GM19324 (cell line): ENCODE results near the gene SMIM30.
"Not testable (repeated sequence)": the region's sequence is repeated elsewhere in the genome, so short reads cannot be mapped to it uniquely, and the experiment has no call there.

Source experiments
- ATAC-seq: cut with Tn5 transposase; IDR thresholded peaks from one replicate; pipeline ENCODE4 v1.9.1; 2021; ENCODE audit warnings: mild to moderate bottlenecking, moderate library complexity; ENCODE audit not compliant: unreplicated experiment, low FRiP score

Gene SMIM30

GRCh38 chr7:113118074-113118959 is at the start of gene SMIM30:
Gene SMIM30 (minus strand): TSS chr7:113118554. CDS start chr7:113117578, 976 bp downstream.
- ATAC-seq, result peak; percentile 99

GRCh38 chr7:113166176-113166575 is 47.8 kb upstream of the SMIM30 start:
- ATAC-seq, result not testable (repeated sequence)

- ATAC-seq, result no peak
These were observed 42.7 kb upstream of the SMIM30 start for GRCh38 chr7:113161050-113161449.

- ATAC-seq, result no peak
These were observed 41.5 kb upstream of the SMIM30 start for GRCh38 chr7:113159746-113160339.

GRCh38 chr7:113158756-113159155 is 40.4 kb upstream of the SMIM30 start:
- no peak for ATAC-seq

GRCh38 chr7:113154117-113154516 is 35.8 kb upstream of the SMIM30 start:
- ATAC-seq, result no peak

GRCh38 chr7:113144817-113145216 is 26.5 kb upstream of the SMIM30 start:
- no peak for ATAC-seq

GRCh38 chr7:113143486-113144257 is 25.3 kb upstream of the SMIM30 start:
- peak; percentile 72 for ATAC-seq

GRCh38 chr7:113142385-113143119 is 24.2 kb upstream of the SMIM30 start:
- peak; percentile 57 for ATAC-seq

GRCh38 chr7:113141803-113142202 is 23.4 kb upstream of the SMIM30 start:
- ATAC-seq, result peak; percentile 6

- ATAC-seq, result no peak
These were observed 22.6 kb upstream of the SMIM30 start for GRCh38 chr7:113140956-113141355.

GRCh38 chr7:113137241-113137640 is 18.9 kb upstream of the SMIM30 start:
- no peak for ATAC-seq

- no peak for ATAC-seq
These were observed 15.7 kb upstream of the SMIM30 start for GRCh38 chr7:113134025-113134424.

GRCh38 chr7:113131367-113131766 is 13.0 kb upstream of the SMIM30 start:
- no peak for ATAC-seq

- no peak for ATAC-seq
These were observed 9.7 kb upstream of the SMIM30 start for GRCh38 chr7:113128031-113128430.

GRCh38 chr7:113125728-113126127 is 7.4 kb upstream of the SMIM30 start:
- no peak for ATAC-seq

GRCh38 chr7:113122744-113123143 is 4.4 kb upstream of the SMIM30 start:
- no peak for ATAC-seq

- ATAC-seq, result no peak
These were observed 2.3 kb upstream of the SMIM30 start for GRCh38 chr7:113120647-113121046.

GRCh38 chr7:113119429-113119828 is 1.1 kb upstream of the SMIM30 start:
- ATAC-seq, result no peak

- ATAC-seq, result not testable (repeated sequence)
These were observed 980 bp downstream of the SMIM30 start for GRCh38 chr7:113117374-113117774.
